ACHN (cell line): ENCODE data around the gene VANGL1.

Experiments used
- DNase-seq: peaks from one replicate; pipeline ENCODE4 v3.0.0-alpha.2; 2015
- in situ Hi-C: cut with HindIII; loops from 2 replicates; pipeline ENCODE4 v1.10.0; 2017; ENCODE audit warnings: low sequenced_read_pairs, low pct_ligation_motif_present, low pct_unique_long_range_greater_than_20kb

Gene VANGL1

GRCh38 chr1:115642168-115643072 lies 650 bp downstream of the VANGL1 start:
- in situ Hi-C loops: no loop called here
- peak; percentile 53 for DNase-seq

- in situ Hi-C loops: no loop called here
- DNase-seq: no peak
These were observed 1.5 kb downstream of the VANGL1 start for GRCh38 chr1:115643225-115643624.

GRCh38 chr1:115643666-115644065 lies 1.9 kb downstream of the VANGL1 start:
- no peak for DNase-seq
- in situ Hi-C loops: no loop called here

- in situ Hi-C loops: no loop called here
- no peak for DNase-seq
These were observed 2.3 kb downstream of the VANGL1 start for GRCh38 chr1:115644109-115644508.

GRCh38 chr1:115647047-115647446 lies 5.3 kb downstream of the VANGL1 start:
- in situ Hi-C loops: no loop called here
- DNase-seq: no peak

GRCh38 chr1:115647507-115647906 lies 5.7 kb downstream of the VANGL1 start:
- no peak for DNase-seq
- in situ Hi-C loops: no loop called here

- DNase-seq: no peak
- in situ Hi-C loops: no loop called here
These were observed 6.3 kb downstream of the VANGL1 start for GRCh38 chr1:115647919-115648650.

- no peak for DNase-seq
- in situ Hi-C loops: no loop called here
These were observed 7.2 kb downstream of the VANGL1 start for GRCh38 chr1:115648717-115649691.

GRCh38 chr1:115649964-115650363 lies 8.2 kb downstream of the VANGL1 start:
- in situ Hi-C loops: no loop called here
- no peak for DNase-seq

GRCh38 chr1:115650961-115651360 lies 9.2 kb downstream of the VANGL1 start:
- DNase-seq: no peak
- in situ Hi-C loops: no loop called here

GRCh38 chr1:115651391-115651790 lies 9.6 kb downstream of the VANGL1 start:
- in situ Hi-C loops: no loop called here
- no peak for DNase-seq

GRCh38 chr1:115652236-115652788 lies 10.5 kb downstream of the VANGL1 start:
- no peak for DNase-seq
- in situ Hi-C loops: no loop called here

- DNase-seq: no peak
- in situ Hi-C loops: no loop called here
These were observed 12.4 kb downstream of the VANGL1 start for GRCh38 chr1:115654125-115654524.

GRCh38 chr1:115654663-115655305 lies 13.0 kb downstream of the VANGL1 start:
- no peak for DNase-seq
- in situ Hi-C loops: no loop called here

- in situ Hi-C loops: no loop called here
These were observed 13.5 kb downstream of the VANGL1 start for GRCh38 chr1:115655306-115655663.

GRCh38 chr1:115655916-115656315 lies 14.1 kb downstream of the VANGL1 start:
- DNase-seq: no peak
- in situ Hi-C loops: no loop called here

More at GRCh38 chr1:115655306-115655663, 13.5 kb downstream of the VANGL1 start:
- DNase-seq: no peak

GRCh38 chr1:115656461-115657077 lies 14.8 kb downstream of the VANGL1 start:
- DNase-seq: no peak
- in situ Hi-C loops: no loop called here

- in situ Hi-C loops: no loop called here
- no peak for DNase-seq
These were observed 16.9 kb downstream of the VANGL1 start for GRCh38 chr1:115658646-115659045.
